Right lobe of liver (tissue), 4 donors: ENCODE measurements around the gene SEMG2.

Experiments used
- POLR2A ChIP-seq: fragments of 450-650 bp; IDR thresholded peaks from one replicate; pipeline ENCODE4 v1.6.1; 2017; ENCODE audit warnings: antibody characterized with exemption, mild to moderate bottlenecking
- TF ChIP-seq, protein P1 (sequence below), 4 donors: fragments of 200-600 bp in 3 of 4; fragments of 450-650 bp in 1 of 4; IDR thresholded peaks; one replicate each; pipeline versions ENCODE4 v1.5.1 to v1.8.0; 2016 to 2022; ENCODE audit warnings: antibody characterized with exemption in 4 of 4, mild to moderate bottlenecking in 2 of 4
- donor health status: DM: no; HTN: no; CAD: no.
- donor health status: DM: no; HTN: no; CAD: no.
- donor health status: DM: no; HTN: yes; CAD: no.

DNA sequence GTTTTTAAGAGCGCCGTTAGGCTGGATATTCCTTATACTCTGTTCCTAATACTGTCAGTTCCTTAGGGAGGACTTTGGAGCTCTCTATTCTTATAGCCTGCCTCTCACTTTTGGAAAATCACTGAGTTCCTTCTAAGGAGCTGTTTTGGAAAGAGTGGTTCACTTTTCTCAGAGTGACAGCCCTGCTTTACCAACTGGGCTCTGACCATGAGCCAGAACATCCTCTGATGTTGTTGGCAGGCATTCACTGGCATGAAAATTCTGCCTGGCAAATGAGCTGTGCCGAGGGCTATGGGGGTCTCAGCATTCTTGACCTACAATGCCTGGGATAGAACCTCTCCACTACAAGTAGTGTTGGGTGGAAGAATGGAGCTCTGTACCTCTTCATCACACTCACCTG, 29.2 kb upstream of the SEMG2 start:
- TF ChIP-seq, protein P1, sequence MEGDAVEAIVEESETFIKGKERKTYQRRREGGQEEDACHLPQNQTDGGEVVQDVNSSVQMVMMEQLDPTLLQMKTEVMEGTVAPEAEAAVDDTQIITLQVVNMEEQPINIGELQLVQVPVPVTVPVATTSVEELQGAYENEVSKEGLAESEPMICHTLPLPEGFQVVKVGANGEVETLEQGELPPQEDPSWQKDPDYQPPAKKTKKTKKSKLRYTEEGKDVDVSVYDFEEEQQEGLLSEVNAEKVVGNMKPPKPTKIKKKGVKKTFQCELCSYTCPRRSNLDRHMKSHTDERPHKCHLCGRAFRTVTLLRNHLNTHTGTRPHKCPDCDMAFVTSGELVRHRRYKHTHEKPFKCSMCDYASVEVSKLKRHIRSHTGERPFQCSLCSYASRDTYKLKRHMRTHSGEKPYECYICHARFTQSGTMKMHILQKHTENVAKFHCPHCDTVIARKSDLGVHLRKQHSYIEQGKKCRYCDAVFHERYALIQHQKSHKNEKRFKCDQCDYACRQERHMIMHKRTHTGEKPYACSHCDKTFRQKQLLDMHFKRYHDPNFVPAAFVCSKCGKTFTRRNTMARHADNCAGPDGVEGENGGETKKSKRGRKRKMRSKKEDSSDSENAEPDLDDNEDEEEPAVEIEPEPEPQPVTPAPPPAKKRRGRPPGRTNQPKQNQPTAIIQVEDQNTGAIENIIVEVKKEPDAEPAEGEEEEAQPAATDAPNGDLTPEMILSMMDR (IDR thresholded peaks at IDR 0.05): no peak
- TF ChIP-seq POLR2A: no peak
